NT2/D1 (cell line): ENCODE data around the gene SMCO3.

Source experiments
- YY1 ChIP-seq: IDR thresholded peaks from 2 replicates; pipeline ENCODE4 v1.6.1; 2011; ENCODE audit not compliant: insufficient read length, insufficient read depth
- ZNF274 ChIP-seq: IDR thresholded peaks from 2 replicates; pipeline ENCODE4 v1.6.1; 2011; ENCODE audit warnings: mild to moderate bottlenecking, low read depth, low read length

- TF ChIP-seq ZNF274: no peak
- no peak for TF ChIP-seq YY1
Observed at GRCh38 chr12:14767617-14768016, 46.4 kb downstream of the SMCO3 start.
